Measurements from ENCODE around the gene TMPRSS11D. TPM values are rescaled to one million over a fixed set of nuclear protein-coding genes. Genes with fewer than 3 reads are reported as not detected.

Gene TMPRSS11D, protein sequence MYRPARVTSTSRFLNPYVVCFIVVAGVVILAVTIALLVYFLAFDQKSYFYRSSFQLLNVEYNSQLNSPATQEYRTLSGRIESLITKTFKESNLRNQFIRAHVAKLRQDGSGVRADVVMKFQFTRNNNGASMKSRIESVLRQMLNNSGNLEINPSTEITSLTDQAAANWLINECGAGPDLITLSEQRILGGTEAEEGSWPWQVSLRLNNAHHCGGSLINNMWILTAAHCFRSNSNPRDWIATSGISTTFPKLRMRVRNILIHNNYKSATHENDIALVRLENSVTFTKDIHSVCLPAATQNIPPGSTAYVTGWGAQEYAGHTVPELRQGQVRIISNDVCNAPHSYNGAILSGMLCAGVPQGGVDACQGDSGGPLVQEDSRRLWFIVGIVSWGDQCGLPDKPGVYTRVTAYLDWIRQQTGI
- not detected for total RNA-seq (ENCODE audit: unreplicated experiment)
- long read RNA-seq, partial matches to known transcripts: 0 of 1 reads
- long read RNA-seq, other reads (novel, unspliced or antisense): 1 of 1 reads

- DNase-seq: no peak
- Mint-ChIP-seq H3K9me3 (ENCODE audit: unreplicated experiment) (no peaks in the 10 kb centered on the region), H3K27ac (ENCODE audit: unreplicated experiment) (no peak within 1 kb of the TSS), H3K36me3 (ENCODE audit: unreplicated experiment) (no peaks in the 10 kb centered on the region), H3K4me3 (ENCODE audit: unreplicated experiment) (no peak within 1 kb of the TSS), H3K27me3 (ENCODE audit: unreplicated experiment) (no peaks in the 10 kb centered on the region), H3K4me1 (ENCODE audit: low read depth, unreplicated experiment) (peaks cover 4% of the 10 kb centered on the region)
- TF ChIP-seq CTCF (IDR thresholded peaks at IDR 0.05; ENCODE audit: partially characterized antibody, unreplicated experiment): no peak
Observed at GRCh38 chr4:67883902-67884301, at the start of gene TMPRSS11D. Gene TMPRSS11D, minus strand, starts transcription at chr4:67884002. Its CDS starts 69 bp downstream, at chr4:67883933.

- no peak overlapping the region for H3K4me3 Mint-ChIP-seq (ENCODE audit: unreplicated experiment)
Observed at GRCh38 chr4:67933038-67933437, 49.2 kb upstream of the TMPRSS11D start.

GRCh38 chr4:67931256-67931655, 47.5 kb upstream of the TMPRSS11D start:
- no peak for DNase-seq
- no peaks in the 10 kb centered on the region for H3K27me3 Mint-ChIP-seq (ENCODE audit: unreplicated experiment)
- no peak overlapping the region for H3K27ac Mint-ChIP-seq (ENCODE audit: unreplicated experiment)
- TF ChIP-seq CTCF (IDR thresholded peaks at IDR 0.05; ENCODE audit: partially characterized antibody, unreplicated experiment): no peak
- no peak overlapping the region for H3K4me3 Mint-ChIP-seq (ENCODE audit: unreplicated experiment)
- H3K4me1 Mint-ChIP-seq (ENCODE audit: low read depth, unreplicated experiment): no peaks in the 10 kb centered on the region
- H3K9me3 Mint-ChIP-seq (ENCODE audit: unreplicated experiment): no peaks in the 10 kb centered on the region
- H3K36me3 Mint-ChIP-seq (ENCODE audit: unreplicated experiment): no peaks in the 10 kb centered on the region

More at GRCh38 chr4:67933038-67933437, 49.2 kb upstream of the TMPRSS11D start:
- no peaks in the 10 kb centered on the region for H3K27me3 Mint-ChIP-seq (ENCODE audit: unreplicated experiment)
- H3K36me3 Mint-ChIP-seq (ENCODE audit: unreplicated experiment): no peaks in the 10 kb centered on the region
- no peak for DNase-seq
- TF ChIP-seq CTCF (IDR thresholded peaks at IDR 0.05; ENCODE audit: partially characterized antibody, unreplicated experiment): no peak
- no peaks in the 10 kb centered on the region for H3K4me1 Mint-ChIP-seq (ENCODE audit: low read depth, unreplicated experiment)
- H3K9me3 Mint-ChIP-seq (ENCODE audit: unreplicated experiment): no peaks in the 10 kb centered on the region
- no peak overlapping the region for H3K27ac Mint-ChIP-seq (ENCODE audit: unreplicated experiment)

GRCh38 chr4:67929426-67929825, 45.6 kb upstream of the TMPRSS11D start:
- H3K36me3 Mint-ChIP-seq (ENCODE audit: unreplicated experiment): no peaks in the 10 kb centered on the region
- TF ChIP-seq CTCF (IDR thresholded peaks at IDR 0.05; ENCODE audit: partially characterized antibody, unreplicated experiment): no peak

DNA sequence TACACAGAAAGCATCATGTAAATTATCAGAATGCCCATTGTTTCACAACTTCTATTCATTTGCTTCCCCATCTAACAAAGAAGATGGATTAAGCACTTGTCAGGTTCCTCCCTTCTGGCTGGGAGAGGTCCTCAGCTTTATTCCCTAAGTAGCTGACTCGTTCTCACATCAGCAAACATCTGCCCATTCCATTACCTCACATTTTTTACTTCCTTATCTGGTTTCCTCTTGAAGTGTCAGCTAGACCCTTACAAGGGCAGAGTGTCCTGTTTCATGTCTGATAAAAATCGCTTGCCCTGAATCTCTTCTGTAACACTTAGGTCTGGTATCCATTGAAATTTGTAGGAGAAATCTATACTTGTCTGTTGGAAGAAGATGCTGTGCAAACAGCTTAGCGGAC, 44.7 kb upstream of the TMPRSS11D start:
- DNase-seq: no peak

More at GRCh38 chr4:67929426-67929825, 45.6 kb upstream of the TMPRSS11D start:
- no peaks in the 10 kb centered on the region for H3K27me3 Mint-ChIP-seq (ENCODE audit: unreplicated experiment)
- no peaks in the 10 kb centered on the region for H3K4me1 Mint-ChIP-seq (ENCODE audit: low read depth, unreplicated experiment)
- DNase-seq: no peak
- H3K27ac Mint-ChIP-seq (ENCODE audit: unreplicated experiment): no peak overlapping the region
- H3K4me3 Mint-ChIP-seq (ENCODE audit: unreplicated experiment): no peak overlapping the region
- H3K9me3 Mint-ChIP-seq (ENCODE audit: unreplicated experiment): no peaks in the 10 kb centered on the region

More for the DNA sequence above, 44.7 kb upstream of the TMPRSS11D start:
- Mint-ChIP-seq H3K4me1 (ENCODE audit: low read depth, unreplicated experiment) (no peaks in the 10 kb centered on the region), H3K27ac (ENCODE audit: unreplicated experiment) (no peak overlapping the region), H3K27me3 (ENCODE audit: unreplicated experiment) (no peaks in the 10 kb centered on the region), H3K4me3 (ENCODE audit: unreplicated experiment) (no peak overlapping the region), H3K36me3 (ENCODE audit: unreplicated experiment) (no peaks in the 10 kb centered on the region), H3K9me3 (ENCODE audit: unreplicated experiment) (no peaks in the 10 kb centered on the region)
- TF ChIP-seq CTCF (IDR thresholded peaks at IDR 0.05; ENCODE audit: partially characterized antibody, unreplicated experiment): no peak

All from glutamatergic neuron (in vitro differentiated cells).